Measurements from ENCODE around the gene TMEM169.

TMEM169 gene

DNA sequence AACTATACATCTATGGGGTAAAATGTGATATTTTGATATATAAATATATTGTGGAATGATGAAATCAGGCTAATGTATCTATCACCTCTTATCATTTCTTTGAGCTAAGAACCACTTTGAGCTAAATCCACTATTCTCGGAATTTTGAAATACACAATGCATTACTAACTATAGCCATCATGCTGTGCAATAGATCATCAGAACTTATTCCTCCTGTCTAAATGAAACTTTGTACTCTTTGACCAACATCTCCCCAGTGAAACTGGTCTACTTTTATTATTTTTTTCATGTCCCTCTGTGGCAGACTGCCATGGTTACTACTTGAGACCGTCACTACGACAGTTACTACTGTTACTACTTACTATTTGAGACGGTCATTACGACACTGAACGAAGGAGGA lies 11.5 kb upstream of the TMEM169 start:
- TF ChIP-seq ZFX (IDR thresholded peaks at IDR 0.05; ENCODE audit: borderline replicate concordance): no peak
- TF ChIP-seq, protein P1, sequence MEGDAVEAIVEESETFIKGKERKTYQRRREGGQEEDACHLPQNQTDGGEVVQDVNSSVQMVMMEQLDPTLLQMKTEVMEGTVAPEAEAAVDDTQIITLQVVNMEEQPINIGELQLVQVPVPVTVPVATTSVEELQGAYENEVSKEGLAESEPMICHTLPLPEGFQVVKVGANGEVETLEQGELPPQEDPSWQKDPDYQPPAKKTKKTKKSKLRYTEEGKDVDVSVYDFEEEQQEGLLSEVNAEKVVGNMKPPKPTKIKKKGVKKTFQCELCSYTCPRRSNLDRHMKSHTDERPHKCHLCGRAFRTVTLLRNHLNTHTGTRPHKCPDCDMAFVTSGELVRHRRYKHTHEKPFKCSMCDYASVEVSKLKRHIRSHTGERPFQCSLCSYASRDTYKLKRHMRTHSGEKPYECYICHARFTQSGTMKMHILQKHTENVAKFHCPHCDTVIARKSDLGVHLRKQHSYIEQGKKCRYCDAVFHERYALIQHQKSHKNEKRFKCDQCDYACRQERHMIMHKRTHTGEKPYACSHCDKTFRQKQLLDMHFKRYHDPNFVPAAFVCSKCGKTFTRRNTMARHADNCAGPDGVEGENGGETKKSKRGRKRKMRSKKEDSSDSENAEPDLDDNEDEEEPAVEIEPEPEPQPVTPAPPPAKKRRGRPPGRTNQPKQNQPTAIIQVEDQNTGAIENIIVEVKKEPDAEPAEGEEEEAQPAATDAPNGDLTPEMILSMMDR (IDR thresholded peaks at IDR 0.05): no peak
- no peak overlapping the region for H3K27ac ChIP-seq

DNA sequence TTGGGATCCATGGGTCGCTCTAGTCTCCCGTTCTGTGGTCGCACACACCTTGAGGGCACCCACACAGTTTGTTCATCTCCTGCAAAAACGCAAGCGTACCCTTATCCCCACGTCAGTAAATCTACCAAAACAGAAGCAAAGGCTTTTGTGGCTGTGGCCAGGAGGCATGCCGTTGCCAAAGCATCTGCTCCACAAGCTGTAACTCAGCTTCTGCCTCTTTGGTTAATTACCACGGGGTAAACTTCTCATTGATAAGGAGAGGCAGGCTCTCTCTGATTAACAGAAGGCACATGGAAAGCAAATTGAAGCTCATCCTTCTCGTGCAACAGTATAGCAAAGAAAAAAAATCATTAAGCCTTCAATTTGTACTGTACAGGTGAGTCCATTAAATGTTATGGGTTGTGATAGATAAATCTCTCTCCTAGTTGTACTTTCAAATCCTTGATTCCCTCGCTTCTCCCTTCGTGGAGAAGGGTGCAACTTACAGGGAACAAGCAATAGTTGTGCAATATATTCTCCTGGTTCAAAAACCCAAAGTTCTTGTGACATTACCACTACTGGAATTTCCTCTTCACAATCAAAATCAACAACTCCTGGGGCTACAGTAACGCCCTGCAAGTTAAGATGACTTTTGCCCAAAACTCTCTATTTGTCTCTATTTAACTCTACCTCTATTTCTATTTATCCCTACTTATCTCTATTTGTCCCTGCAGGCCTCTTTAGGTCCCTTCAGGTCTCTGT lies 10.4 kb upstream of the TMEM169 start:
- no peak for TF ChIP-seq ZFX (IDR thresholded peaks at IDR 0.05; ENCODE audit: borderline replicate concordance)
- TF ChIP-seq, protein P1 (IDR thresholded peaks at IDR 0.05): no peak

DNA sequence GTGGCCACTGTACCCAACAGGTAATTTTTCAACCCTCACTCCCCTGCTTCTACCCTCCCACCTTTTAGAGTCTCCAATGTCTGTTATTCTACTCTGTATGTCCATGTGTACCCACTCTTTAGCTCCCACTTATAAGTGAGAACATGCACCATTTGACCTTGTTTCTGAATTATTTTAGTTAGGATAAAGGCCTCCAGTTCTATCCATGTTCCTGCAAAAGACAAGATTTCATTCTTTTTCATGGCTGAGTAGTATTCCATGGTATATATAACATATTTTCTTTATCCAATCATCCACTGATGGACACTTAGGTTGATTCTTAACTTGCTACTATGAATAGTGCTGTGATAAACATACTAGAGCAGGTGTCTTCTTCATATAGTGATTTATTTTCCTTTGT lies 9.2 kb upstream of the TMEM169 start:
- no peak overlapping the region for H3K27ac ChIP-seq
- no peak for TF ChIP-seq ZFX (IDR thresholded peaks at IDR 0.05; ENCODE audit: borderline replicate concordance)
- TF ChIP-seq, protein P1 (IDR thresholded peaks at IDR 0.05): no peak

More for the DNA sequence above, 10.4 kb upstream of the TMEM169 start:
- no peak overlapping the region for H3K27ac ChIP-seq

DNA sequence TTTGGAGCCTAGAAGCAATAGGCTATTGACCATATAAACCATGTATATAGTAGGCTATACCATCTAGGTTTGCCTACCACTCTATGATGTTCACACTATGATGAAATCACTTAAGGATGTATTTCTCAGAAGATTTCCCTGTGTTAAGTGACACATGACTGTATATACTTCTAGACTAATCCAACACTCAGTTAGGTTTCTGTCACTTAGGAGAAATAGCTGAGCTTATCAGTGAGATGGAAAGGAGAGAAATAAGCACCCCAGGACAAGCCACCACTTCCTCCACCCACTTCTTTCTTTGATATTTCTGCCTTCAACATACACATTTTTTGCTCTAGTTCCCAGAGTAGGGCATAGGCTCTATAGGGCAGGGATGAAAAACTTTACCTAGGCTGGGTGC lies 7.9 kb upstream of the TMEM169 start:
- no peak for TF ChIP-seq ZFX (IDR thresholded peaks at IDR 0.05; ENCODE audit: borderline replicate concordance)
- TF ChIP-seq, protein P1 (IDR thresholded peaks at IDR 0.05): no peak
- H3K27ac ChIP-seq: no peak overlapping the region

DNA sequence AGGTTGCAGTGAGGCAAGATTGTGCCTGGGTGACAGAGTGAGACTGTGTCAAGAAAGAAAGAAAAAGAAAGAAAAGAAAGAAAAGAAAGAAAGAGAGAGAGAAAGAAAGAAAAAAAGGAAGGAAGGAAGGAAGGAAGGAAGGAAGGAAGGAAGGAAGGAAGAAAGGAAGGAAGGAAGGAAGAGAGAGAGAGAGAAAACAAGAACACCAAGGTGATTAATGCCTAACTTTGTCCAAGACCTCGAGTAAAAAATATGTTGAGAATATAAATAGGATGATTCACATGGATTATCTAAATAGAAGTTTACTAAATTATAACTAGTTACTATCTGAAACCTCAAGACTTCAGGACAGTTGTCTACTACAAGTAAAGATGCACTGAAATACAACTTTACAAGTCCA lies 7.3 kb upstream of the TMEM169 start:
- TF ChIP-seq ZFX (IDR thresholded peaks at IDR 0.05; ENCODE audit: borderline replicate concordance): no peak
- TF ChIP-seq, protein P1 (IDR thresholded peaks at IDR 0.05): no peak
- no peak overlapping the region for H3K27ac ChIP-seq

DNA sequence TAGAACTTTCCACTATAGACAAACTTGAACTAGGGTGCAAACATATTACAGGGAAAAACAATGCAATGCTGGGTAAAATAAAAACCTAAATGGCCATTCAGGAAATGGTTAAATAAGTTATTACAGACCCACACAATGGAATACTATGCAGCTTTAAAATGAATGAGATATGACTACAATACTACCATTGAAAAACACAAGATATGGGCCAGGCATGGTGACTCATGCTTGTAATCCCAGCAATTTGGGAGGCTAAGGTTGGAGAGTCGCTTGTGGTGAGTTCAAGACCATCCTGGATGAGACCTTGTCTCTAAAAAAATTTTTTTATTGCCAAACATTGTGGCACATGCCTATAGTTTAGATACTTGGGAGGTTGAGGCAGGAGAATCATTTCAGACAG lies 6.9 kb upstream of the TMEM169 start:
- TF ChIP-seq, protein P1 (IDR thresholded peaks at IDR 0.05): no peak
- TF ChIP-seq ZFX (IDR thresholded peaks at IDR 0.05; ENCODE audit: borderline replicate concordance): no peak
- H3K27ac ChIP-seq: no peak overlapping the region
